Tibial nerve (tissue), 4 donors: ENCODE results near the gene PLAAT3. TPM values are rescaled to one million over a fixed set of nuclear protein-coding genes. Genes with fewer than 3 reads are reported as not detected.

ENCODE experiments used
- DNase-seq, 2 donors: peaks; one replicate each; pipeline ENCODE4 v3.0.0-alpha.2; 2019; ENCODE audit warnings: low spot score in 2 of 2
- H3K27ac ChIP-seq, 4 donors: fragments of 200-600 bp; sonication (generic) in 3 of 4; one replicate each; pipeline ENCODE4 v1.5.1; 2017 to 2019; ENCODE audit warnings: mild to moderate bottlenecking in 1 of 4
- H3K27me3 ChIP-seq, 2 donors: fragments of 200-600 bp; sonication (generic) in 1 of 2; one replicate each; pipeline versions ENCODE4 v1.5.1 to v1.6.0; 2017 to 2019
- H3K36me3 ChIP-seq, 3 donors: fragments of 200-600 bp; sonication (generic); one replicate each; pipeline ENCODE4 v1.5.1; 2018 to 2019
- H3K4me1 ChIP-seq, 4 donors: fragments of 200-600 bp; sonication (generic) in 3 of 4; one replicate each; pipeline ENCODE4 v1.5.1; 2017 to 2019
- H3K4me3 ChIP-seq, 4 donors: fragments of 200-600 bp; sonication (generic) in 3 of 4; one replicate each; pipeline ENCODE4 v1.5.1; 2017 to 2019; ENCODE audit warnings: mild to moderate bottlenecking in 1 of 4, moderate library complexity in 1 of 4
- H3K9me3 ChIP-seq, 4 donors: fragments of 200-600 bp; sonication (generic) in 3 of 4; one replicate each; pipeline ENCODE4 v1.5.1; 2017 to 2019
- EP300 ChIP-seq, 2 donors: sonication (generic); formaldehyde crosslinking; IDR thresholded peaks; one replicate each; pipeline ENCODE4 v1.6.1; 2017; ENCODE audit warnings: antibody characterized with exemption in 2 of 2, mild to moderate bottlenecking in 1 of 2
- POLR2A ChIP-seq, 2 donors: fragments of 450-650 bp; IDR thresholded peaks; one replicate each; pipeline ENCODE4 v1.6.1; 2017; ENCODE audit warnings: antibody characterized with exemption in 2 of 2, mild to moderate bottlenecking in 2 of 2, moderate library complexity in 2 of 2
- WGBS, 2 donors: methylation state at CpG; one replicate each; pipeline ENCODE4 v1.1.5; 2018; 5-methylcytosine and 5-hydroxymethylcytosine counted together
- total RNA-seq, 4 donors: library from RNA; depleted of rRNA; stranded (reverse); fragments of >200 nt; gene quantifications; one replicate each; pipeline ENCODE4 v1.1.0, GENCODE V29; 2016
- TF ChIP-seq, protein P1 (sequence below), 5 experiments: fragments of 200-600 bp in 3 of 5; fragments of 450-650 bp in 2 of 5; sonication (generic) in 3 of 5; IDR thresholded peaks; one replicate each; pipeline ENCODE4 v1.5.1; 2016 to 2019; ENCODE audit warnings: antibody characterized with exemption in 5 of 5, mild to moderate bottlenecking in 3 of 5, moderate library complexity in 2 of 5

Gene PLAAT3
- total RNA-seq, 4 donors from 2014 or later, result 140 to 185 (median 157) TPM

DNA sequence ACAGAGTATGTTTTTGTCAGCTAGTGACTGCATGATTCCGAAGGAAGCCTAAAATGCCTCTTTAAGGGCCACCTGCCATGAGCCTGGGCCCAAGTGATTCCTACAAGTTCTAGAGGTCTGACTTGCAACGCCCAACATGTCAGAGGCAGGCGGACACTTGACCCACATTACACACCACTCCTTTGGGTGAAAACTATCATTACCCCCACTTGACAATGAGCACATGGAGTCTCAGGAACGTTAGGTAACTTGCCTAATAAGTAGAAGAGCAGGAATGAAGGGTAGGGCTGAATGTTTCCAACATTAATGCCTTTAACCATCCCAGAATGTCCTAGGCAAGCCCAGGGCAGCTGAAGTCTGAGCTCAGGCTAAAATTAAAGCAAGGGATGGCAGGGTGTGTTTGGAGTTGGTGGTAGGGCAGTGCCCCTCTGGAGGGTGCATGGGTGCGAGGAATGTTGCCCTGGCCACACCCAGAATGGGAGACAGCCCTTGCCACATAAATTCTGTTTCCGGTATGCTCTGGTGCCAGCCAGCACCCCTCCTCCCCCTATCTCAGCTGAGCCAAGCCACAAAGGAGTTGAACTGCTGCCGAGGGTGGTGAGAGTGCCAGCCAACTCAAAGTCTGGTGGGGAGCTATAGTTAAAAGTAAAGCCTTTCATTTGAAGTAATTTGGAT is 53.6 kb downstream of the PLAAT3 start:
- no peak for DNase-seq
- H3K4me1 ChIP-seq, result peaks cover 0 to 30% (median 5%) of the 10 kb centered on the region in 4 donors
- WGBS, 2 donors, result 54 to 57% methylated on average over 7 of the region's 7 CpGs
- H3K36me3 ChIP-seq, result no peaks in the 10 kb centered on the region
- TF ChIP-seq, protein P1, sequence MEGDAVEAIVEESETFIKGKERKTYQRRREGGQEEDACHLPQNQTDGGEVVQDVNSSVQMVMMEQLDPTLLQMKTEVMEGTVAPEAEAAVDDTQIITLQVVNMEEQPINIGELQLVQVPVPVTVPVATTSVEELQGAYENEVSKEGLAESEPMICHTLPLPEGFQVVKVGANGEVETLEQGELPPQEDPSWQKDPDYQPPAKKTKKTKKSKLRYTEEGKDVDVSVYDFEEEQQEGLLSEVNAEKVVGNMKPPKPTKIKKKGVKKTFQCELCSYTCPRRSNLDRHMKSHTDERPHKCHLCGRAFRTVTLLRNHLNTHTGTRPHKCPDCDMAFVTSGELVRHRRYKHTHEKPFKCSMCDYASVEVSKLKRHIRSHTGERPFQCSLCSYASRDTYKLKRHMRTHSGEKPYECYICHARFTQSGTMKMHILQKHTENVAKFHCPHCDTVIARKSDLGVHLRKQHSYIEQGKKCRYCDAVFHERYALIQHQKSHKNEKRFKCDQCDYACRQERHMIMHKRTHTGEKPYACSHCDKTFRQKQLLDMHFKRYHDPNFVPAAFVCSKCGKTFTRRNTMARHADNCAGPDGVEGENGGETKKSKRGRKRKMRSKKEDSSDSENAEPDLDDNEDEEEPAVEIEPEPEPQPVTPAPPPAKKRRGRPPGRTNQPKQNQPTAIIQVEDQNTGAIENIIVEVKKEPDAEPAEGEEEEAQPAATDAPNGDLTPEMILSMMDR (IDR thresholded peaks at IDR 0.05), result no peak
- peak in 1 of 2 donors; percentile 18 for TF ChIP-seq EP300 (IDR thresholded peaks at IDR 0.05)
- no peak for TF ChIP-seq POLR2A (IDR thresholded peaks at IDR 0.05)
- no peaks in the 10 kb centered on the region for H3K9me3 ChIP-seq
- H3K27me3 ChIP-seq, result no peaks in the 10 kb centered on the region
- peak overlapping the region in 3 of 4 donors; percentile 36 to 72 (median 63) for H3K27ac ChIP-seq
- no peak overlapping the region for H3K4me3 ChIP-seq

GRCh38 chr11:63558459-63559157 is 55.6 kb downstream of the PLAAT3 start:
- Histone ChIP-seq H3K4me3 (no peak overlapping the region), H3K27ac (no peak overlapping the region), H3K27me3 (no peaks in the 10 kb centered on the region), H3K4me1 (peaks cover 0 to 20% (median 8%) of the 10 kb centered on the region in 4 donors), H3K9me3 (no peaks in the 10 kb centered on the region), H3K36me3 (no peaks in the 10 kb centered on the region)
- TF ChIP-seq POLR2A (IDR thresholded peaks at IDR 0.05), result no peak
- TF ChIP-seq, protein P1 (IDR thresholded peaks at IDR 0.05), result no peak
- TF ChIP-seq EP300 (IDR thresholded peaks at IDR 0.05), result no peak
- WGBS, 2 donors, result 94 to 98% methylated on average over 7 of the region's 7 CpGs
- DNase-seq, result no peak

DNA sequence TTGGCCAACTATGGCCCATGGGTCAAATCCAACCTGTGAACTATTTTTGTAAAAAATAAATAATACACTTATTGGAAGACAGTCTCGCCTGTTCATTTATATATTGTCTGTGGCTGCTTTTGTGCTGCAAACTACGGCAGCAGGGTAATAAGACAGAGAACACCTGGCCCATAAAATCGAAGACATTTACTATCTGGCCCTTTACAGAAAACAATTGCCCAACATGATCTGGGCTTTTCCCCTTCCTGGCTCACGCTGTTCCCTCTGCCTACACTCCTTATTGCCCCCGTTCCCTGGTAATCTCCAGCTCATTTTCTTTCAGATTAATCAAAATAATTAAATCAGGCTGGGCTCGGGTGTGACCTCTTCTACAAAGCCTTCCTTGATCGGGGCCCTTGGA is 56.7 kb downstream of the PLAAT3 start:
- no peak for DNase-seq

GRCh38 chr11:63556404-63557013 is 57.7 kb downstream of the PLAAT3 start:
- Histone ChIP-seq H3K4me3 (no peak overlapping the region), H3K27me3 (no peaks in the 10 kb centered on the region), H3K9me3 (no peaks in the 10 kb centered on the region), H3K4me1 (peaks cover 0 to 24% (median 15%) of the 10 kb centered on the region in 4 donors), H3K36me3 (no peaks in the 10 kb centered on the region), H3K27ac (no peak overlapping the region)
- DNase-seq, result no peak
- 74% methylated on average over 7 of the region's 7 CpGs for WGBS, 2 donors
- TF ChIP-seq, protein P1 (IDR thresholded peaks at IDR 0.05), result no peak
- TF ChIP-seq EP300 (IDR thresholded peaks at IDR 0.05), result no peak
- no peak for TF ChIP-seq POLR2A (IDR thresholded peaks at IDR 0.05)

More for the DNA sequence above, 56.7 kb downstream of the PLAAT3 start:
- H3K27me3 ChIP-seq, result no peaks in the 10 kb centered on the region
- H3K36me3 ChIP-seq, result no peaks in the 10 kb centered on the region
- TF ChIP-seq EP300 (IDR thresholded peaks at IDR 0.05) (no peak), POLR2A (IDR thresholded peaks at IDR 0.05) (no peak)
- TF ChIP-seq, protein P1 (IDR thresholded peaks at IDR 0.05), result no peak
- no peak overlapping the region for H3K27ac ChIP-seq
- H3K4me1 ChIP-seq, result peaks cover 0 to 20% (median 15%) of the 10 kb centered on the region in 4 donors
- no peaks in the 10 kb centered on the region for H3K9me3 ChIP-seq
- no peak overlapping the region for H3K4me3 ChIP-seq
- WGBS, 2 donors, result 64 to 71% methylated on average over 7 of the region's 7 CpGs

- H3K4me1 ChIP-seq, result peaks cover 0 to 11% (median 8%) of the 10 kb centered on the region in 4 donors
- H3K27ac ChIP-seq, result no peak overlapping the region
- H3K27me3 ChIP-seq, result no peaks in the 10 kb centered on the region
- TF ChIP-seq EP300 (IDR thresholded peaks at IDR 0.05), result no peak
- no peak for TF ChIP-seq POLR2A (IDR thresholded peaks at IDR 0.05)
- TF ChIP-seq, protein P1 (IDR thresholded peaks at IDR 0.05), result no peak
- no peak overlapping the region for H3K4me3 ChIP-seq
- H3K9me3 ChIP-seq, result no peaks in the 10 kb centered on the region
- no peaks in the 10 kb centered on the region for H3K36me3 ChIP-seq
- no peak for DNase-seq
- 64 to 71% methylated on average over 4 of the region's 4 CpGs for WGBS, 2 donors
Measured at GRCh38 chr11:63554877-63555223, 59.4 kb downstream of the PLAAT3 start.
